GM18499 (cell line): ENCODE measurements around the gene EVA1B.

Experiments used
- ATAC-seq: cut with Tn5 transposase; IDR thresholded peaks from one replicate; pipeline ENCODE4 v1.9.1; 2021; ENCODE audit warnings: moderate number of reproducible peaks; ENCODE audit not compliant: insufficient read depth, unreplicated experiment

Gene EVA1B

DNA sequence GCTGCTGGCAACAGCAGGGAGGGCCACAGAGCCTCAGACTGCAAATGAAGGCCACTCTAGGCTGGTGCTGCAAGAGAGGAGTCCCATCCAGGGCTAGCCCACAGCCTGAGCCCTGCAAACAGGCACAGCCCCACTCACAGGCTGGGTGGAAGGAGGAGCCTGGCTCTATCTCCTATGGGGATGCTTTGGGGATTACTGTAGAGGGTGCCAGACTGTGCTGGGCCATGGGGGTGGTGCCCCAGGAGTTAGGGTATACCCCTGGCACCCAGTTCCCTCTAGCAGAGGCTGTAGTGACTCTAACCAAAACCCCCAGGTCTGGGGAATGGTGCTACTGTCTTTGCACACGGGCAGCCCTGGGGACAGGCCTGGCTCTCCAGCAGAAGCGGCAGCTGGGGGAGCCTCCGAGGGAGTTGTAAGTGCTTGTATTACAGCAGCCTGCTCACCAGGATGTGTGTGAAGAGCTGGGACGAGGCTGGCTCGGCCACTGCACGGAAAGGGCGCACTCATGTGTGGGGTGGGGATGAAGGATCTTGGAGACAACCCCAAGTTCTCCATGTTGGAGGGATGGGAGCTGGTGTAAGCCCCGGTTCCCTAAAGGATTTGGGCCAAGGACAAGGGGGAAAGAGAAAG lies 23.4 kb upstream of the EVA1B start:
- ATAC-seq, result no peak

DNA sequence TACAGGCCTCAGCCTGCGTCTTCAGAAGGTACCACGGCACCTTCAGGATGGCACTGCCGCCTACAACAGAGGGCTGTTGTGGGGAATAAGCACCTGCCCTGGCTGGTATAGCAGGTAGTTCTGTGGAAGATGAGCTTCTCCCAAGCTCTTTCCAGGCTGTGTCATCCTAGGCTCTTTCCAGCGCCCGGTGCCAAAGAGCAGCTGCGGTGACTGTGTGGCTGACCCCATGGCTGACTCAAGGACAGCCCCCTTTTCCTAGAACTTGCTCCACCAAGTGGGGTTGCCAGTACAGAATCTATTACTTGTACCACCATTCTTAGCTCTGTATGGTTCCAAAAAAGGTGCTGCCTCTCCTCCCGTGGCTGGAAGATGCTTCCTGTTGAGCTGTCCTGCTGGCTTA lies 21.9 kb upstream of the EVA1B start:
- no peak for ATAC-seq

GRCh38 chr1:36344395-36344680 lies 20.9 kb upstream of the EVA1B start:
- ATAC-seq, result no peak

- ATAC-seq, result no peak
Observed at GRCh38 chr1:36343651-36344394, 20.4 kb upstream of the EVA1B start.

GRCh38 chr1:36342426-36343185 lies 19.2 kb upstream of the EVA1B start:
- ATAC-seq, result no peak

DNA sequence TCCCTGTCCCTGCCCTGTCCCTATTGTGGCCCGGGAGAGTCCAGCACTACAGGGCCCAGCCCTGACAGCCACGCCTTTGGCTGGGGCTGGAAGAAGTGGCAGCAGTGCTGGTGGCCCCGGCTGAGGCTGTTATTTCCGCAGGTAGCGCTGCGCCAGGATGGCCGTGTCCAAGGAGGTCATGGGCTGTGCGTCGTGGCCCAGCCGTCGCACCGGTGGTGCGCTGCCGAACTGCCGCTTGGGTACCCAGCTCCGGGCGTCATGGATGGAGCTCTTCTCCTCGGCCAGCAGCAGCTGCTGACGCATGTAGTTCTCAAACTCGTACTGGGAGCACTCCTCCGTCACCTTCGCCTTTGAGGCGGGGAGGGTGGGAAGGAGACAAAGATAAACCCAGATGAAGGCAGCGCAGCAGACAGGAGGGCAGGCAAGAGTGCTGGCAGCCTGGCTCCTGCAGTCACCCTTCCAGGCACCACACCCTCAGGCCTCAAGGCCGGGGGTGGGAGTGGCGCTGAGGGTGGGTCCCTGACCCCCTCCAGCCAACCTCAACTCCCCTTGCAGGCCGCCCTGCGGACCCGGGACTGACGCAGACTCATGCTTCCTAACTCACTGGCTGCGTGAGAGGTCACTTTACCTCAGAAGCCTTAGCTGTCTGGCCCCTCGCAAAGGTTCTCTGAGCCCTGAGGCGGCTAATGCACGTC lies 18.3 kb upstream of the EVA1B start:
- no peak for ATAC-seq

- ATAC-seq, result no peak
Observed at GRCh38 chr1:36339615-36340014, 16.2 kb upstream of the EVA1B start.

- no peak for ATAC-seq
Observed at GRCh38 chr1:36339215-36339614, 15.8 kb upstream of the EVA1B start.

DNA sequence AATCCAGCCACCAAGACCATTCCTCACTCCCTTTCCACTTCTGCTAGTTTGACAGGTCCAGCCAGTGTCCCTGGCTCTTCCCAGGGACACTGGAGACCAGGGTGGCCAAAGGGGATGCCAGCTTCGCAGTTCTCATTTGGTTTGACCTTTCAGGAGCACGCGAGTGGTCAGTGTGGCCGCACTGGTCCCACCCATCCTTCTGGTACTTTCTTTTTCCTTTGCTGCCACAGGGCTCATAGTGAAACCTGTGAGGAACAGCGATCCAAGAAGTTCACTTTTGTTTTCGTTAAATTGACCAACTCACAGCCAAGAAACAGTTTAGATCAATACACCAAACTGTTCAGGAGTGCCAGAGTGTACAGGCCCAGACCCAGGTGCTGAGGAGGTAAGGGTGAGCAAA lies 14.4 kb upstream of the EVA1B start:
- ATAC-seq, result no peak

DNA sequence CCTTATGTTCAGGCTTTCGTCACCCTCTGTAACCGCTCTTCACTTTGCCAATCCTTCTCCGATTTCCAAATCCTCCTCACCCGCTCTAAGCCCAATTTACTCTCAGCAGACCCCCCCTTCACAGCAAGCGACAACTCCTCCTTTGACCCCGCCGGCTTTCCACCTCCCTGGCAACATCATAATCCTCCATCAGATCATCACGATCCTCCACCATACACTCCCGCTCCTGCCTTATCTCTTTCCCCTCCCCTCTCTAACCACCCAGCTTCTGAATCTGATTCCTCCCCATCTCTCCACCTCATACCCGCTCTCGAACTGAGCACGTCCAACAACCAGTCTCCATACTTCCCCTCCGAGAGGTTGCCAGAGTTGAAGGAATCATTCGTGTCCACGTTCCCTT lies 7.5 kb upstream of the EVA1B start:
- ATAC-seq, result no peak

DNA sequence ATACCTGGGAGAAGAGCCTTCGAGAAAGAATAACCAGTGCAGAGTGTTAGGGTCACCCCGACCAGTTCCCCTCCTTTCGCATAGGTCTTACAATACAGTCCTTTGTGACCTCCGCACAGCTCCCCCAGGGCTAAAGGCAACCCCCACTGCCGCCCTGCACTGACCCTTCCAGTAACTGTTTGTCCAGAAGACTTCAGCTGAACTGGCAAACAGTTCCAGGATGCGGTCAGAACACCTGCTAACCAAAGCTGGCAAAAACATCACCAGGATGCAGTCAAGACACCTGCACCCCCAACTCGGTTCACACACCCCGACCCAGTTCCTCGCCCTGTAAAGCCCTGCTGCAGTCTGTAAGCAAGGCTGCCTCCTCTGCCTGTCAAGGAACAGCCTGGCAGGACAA lies 6.4 kb upstream of the EVA1B start:
- no peak for ATAC-seq

DNA sequence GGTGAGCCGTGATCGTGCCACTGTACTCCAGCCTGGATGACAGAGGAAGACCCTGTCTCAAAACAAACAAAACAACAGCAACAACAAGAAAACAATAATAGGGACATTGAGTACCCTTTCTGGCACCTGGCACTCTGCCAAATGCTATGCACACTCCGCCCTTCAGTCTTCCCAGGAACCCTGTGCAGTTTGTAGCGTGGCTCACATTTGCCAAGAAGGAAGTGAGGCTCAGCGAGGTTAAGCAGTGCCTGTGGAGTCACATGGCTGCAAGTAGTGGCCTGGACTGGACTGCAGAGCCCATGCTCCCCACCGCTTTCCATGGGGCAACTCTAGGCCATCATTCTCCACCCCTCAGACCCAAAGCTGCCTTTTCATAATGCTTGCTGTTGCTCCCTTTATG lies 5.3 kb upstream of the EVA1B start:
- no peak for ATAC-seq

DNA sequence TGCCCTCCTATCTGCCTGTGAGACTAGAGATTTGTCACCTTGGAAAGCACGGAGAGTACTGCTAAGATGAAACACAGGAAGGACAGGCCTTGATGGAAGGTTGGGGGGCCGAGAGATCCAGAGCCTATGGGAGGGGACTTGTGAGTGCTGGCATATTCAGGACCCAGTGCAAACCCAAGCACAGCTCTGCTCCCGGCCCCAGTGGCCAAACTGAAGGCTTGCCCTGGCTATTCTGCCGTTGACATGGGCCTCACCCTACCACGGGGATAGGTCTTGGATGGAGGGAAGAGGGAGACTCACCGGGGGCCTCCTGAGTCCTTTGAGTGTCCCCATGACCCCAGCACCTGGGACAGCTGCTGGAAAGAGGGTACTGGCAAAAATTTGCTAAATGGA lies 4.6 kb upstream of the EVA1B start:
- ATAC-seq, result no peak

GRCh38 chr1:36327421-36328087 lies 4.1 kb upstream of the EVA1B start:
- ATAC-seq, result no peak

GRCh38 chr1:36326499-36326898 lies 3.1 kb upstream of the EVA1B start:
- no peak for ATAC-seq

GRCh38 chr1:36324353-36324703 lies 883 bp upstream of the EVA1B start:
- no peak for ATAC-seq

DNA sequence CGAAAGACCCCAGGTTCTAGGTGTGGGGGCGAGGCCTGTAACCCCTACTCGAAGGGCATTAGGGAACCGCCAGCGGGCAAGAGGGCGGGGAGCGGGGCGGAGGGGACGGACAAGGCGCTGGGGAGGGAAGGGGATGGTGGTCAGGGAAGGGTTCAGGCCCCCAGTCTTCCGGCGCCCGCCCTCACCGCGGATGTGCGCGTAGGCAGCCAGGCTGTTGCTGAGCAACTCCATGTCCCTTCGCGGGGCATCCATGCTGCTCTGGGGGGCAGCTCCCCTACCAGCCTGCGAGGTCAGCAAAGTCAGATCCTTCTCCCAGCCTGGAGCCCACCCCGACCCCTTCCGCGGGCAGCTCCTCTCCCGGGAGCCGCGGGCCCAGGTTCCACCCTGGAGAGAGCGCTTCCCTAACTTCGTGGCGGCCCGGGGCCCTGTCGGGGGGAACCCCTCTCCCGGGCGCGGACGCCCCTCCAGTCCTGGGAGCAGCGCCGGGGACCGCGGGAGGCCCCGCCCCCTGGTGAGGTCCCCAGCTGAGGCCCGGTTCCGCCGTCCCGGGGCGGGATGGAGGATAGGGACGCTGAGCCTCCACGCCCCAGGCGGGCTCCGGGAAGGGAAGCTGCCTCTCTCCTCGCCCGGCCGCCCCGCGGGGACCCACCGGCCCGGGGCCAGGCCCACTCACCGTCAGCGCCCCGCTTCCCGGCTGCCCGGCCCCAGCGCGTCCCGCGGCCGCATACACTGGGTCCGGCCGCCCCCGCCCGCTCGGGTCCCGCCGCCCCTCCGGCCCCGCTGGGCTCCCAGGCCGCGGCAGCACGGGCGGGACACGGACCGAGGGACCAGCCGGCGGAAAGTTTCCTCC lies 434 bp downstream of the EVA1B start:
- ATAC-seq, result no peak

GRCh38 chr1:36322041-36322785 lies 1.2 kb downstream of the EVA1B start:
- ATAC-seq, result no peak
